Placental pericyte (primary cell): ENCODE results near the gene FBXW12. TPM values are rescaled to one million over a fixed set of nuclear protein-coding genes. Genes with fewer than 3 reads are reported as not detected.

Experiments used
- small RNA-seq: library from RNA; depleted of rRNA; stranded (forward); fragments of <200 nt; gene quantifications from one replicate; pipeline ENCODE3, GENCODE V24; 2012; ENCODE audit warnings: low replicate concordance
- total RNA-seq: library from RNA; depleted of rRNA; stranded (reverse); fragments of >200 nt; gene quantifications from 2 replicates; pipeline ENCODE4 v1.2.3, GENCODE V29; 2012

The FBXW12 gene, protein sequence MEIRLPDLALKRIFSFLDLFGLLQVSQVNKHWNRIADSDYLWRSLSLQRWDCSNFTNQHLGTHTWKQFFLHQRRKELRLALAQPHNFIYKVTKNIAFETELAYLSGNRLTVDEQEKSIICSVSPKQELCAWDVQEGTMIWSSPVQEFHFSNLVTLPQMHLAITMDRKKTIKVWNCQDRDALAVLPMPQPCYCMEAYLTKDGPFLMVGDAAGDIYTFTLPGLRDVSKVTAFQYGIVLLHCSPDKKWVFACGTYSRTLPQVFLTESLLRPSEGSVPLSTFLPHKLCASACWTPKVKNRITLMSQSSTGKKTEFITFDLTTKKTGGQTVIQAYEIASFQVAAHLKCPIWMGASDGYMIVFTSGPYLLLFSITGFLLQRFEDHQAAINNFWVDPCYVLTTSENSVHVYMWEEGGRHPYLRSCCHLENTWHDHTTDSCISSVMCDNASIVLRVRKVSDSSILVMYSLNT
- total RNA-seq = not detected in 2 replicates

DNA sequence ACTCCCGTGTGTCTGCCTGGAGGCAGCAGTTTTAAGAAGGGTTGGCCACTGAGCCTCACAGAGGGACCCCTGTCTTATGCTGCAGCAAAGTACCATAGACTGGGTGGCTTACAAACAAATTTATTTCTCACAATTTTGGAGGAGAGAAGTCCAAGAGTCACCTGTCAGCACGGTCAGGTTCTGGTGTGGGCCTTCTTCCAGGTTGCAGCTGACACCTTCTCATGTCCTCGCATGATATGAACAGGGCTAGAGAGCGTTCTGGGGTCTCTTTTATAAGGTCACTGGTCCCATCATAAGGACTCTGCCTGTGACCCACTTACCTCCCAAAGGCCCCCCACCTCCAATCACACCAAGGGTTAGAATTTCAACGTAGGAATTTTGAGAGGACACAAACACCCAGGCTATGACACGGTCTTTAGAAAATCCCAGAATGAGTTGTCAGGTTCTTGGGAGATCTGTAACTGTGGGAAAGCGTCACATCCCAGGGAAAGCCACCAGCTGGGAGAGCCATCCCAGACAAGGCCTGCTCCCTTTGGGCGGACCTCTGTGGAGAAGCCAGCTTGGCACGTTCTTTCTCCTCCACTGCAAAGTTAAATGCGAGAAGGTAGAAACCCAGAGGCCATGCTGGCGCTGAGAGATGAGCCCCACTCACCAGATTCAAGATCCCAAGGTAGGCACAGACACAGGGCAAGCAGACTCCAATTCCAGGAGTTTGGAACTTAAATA is at the start of gene FBXW12:
Gene FBXW12, plus strand, starts transcription at position 569 of the 726 bp plus-strand sequence. CDS start 549 bp downstream, outside the sequence.

DNA sequence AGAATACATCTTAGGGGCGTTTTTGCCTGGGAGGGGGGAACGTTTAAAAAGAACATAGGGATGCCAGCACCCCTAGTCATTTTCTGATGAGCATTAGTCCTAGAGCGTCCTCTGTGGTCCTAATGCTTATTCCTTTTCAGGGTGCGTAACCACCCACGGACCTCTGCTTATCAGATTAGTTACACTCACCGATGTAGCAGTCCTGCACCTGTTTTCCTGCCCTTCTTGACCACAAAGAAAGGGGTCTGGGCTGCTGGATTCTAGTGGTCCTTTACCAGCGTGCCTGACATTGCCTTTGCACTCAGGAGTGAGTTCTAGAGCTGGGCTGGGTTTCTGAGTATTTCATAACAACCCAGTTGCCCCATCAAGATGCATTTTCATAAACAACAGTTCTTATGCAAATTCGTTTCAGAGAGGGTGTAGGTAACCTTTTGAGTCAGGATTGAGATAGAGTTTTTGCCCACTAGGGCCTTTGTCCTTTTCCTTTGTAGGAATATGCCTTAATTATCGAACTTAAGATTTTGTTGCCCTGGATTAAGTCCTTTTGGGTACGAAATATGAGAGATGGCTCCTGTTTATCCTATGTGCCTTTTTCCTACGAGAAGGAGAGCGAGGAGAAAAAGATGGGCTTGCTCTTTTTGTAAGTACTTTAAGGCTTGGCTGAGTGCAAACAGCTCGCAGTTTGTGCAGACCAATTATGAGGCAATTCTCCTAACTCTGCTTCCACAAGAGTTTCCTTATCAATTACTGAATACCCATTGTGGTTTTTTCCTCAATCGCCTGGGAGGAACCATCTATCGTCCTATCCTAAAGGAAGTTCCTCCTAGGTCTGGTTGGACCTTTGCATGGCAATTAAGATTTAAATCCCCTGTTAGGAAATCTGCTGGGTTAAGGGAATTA is 38.4 kb upstream of the FBXW12 start, which contains the start of gene SPINK8:
Gene SPINK8, minus strand, starts transcription at position 316 of the 900 bp plus-strand sequence. CDS start 5,320 bp downstream, outside the sequence.

DNA sequence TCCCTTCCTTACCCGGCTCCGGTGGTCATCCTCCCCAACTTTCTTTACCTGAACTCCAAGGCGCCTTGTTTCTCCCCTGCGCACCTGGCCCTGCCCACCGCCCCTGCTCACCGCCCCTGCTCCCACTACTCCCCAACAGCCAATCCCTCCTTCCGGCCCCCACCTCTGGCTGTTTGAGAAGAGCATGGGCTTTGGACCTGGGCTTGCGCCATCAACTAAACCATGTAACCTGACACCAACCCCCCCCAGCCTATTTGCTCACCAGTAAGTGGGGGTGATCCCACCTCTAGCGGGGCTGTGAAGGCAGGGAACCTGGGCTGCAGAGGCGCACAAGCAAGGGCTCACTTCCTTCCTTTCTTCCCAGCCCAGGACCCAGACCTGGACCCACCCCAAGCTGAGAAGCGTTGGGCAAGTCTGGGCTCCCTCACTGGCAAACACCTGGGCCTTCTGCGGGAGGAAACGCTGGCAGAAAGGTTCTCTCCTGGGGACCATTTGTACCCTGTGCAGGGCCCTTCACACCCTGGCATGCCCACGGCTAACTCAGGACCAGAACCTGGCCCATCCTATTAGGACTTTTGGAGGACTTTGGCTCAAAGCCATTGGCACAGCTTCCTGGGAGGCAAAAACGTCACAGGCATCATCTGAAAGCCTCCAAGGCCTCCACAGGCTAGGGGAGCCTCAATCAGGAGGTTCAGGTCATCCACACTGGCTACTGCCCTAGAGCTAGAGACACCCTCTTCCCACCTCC is 58.1 kb downstream of the FBXW12 start, which contains the start of gene PLXNB1:
Gene PLXNB1, minus strand, starts transcription at position 127 of the 748 bp plus-strand sequence. CDS start 5,475 bp downstream, outside the sequence.

DNA sequence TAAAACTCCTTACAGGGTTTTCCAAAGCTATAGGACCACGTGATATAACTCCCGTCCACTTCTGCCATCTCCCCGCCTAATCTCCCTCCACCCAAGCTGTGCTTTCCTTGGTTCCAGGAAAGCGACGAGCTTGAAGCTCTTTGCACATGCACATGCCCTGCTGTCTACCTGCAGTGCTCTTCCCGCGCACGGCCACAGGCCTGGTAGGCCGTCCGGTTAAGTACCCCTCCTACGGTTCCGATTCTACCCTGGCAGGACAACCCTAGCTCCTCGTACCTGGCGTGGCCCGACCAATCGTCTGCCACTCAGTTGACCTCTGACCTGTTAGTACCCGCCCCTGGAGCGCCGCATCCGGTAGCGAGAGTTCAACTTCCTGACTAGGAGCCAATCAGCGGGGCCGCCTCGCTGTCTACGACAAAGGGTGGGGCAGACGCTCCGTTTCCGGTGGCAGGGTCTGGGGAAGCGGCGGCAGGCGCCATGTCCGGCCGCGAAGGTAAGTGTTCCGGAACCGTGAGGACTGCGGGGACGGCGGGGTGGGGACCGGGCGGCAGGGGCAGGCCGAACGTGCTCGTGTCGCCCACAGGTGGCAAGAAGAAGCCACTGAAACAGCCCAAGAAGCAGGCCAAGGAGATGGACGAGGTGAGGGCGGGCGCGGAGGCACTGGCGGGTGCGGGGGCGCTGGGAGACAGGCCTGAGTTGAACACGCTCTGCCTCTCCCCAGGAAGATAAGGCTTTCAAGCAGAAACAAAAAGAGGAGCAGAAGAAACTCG is 68.0 kb downstream of the FBXW12 start, which contains the start of the genes CCDC51 and TMA7:
Gene CCDC51, minus strand, starts transcription at position 300 of the 770 bp plus-strand sequence. CDS start 4,991 bp downstream, outside the sequence.
Gene TMA7, plus strand, starts transcription at position 438 of the 770 bp plus-strand sequence. Its CDS starts 40 bp downstream, at position 478.

Small RNA genes within 50 kb of the gene (small RNA-seq; reads per million reads assigned to genes)
- gene RN7SL321P = not detected

Other genes with a start within 250 kb of the FBXW12 start
- 3.7 and 32.4 TPM in 2 replicates for gene CDC25A, start 183.8 kb upstream of the FBXW12 start, total RNA-seq
- not detected in 2 replicates for gene CAMP, start 148.7 kb upstream of the FBXW12 start, total RNA-seq
- 5.0 and 5.7 TPM in 2 replicates for gene ZNF589, start 131.1 kb upstream of the FBXW12 start, total RNA-seq
- gene NME6, start 70.9 kb upstream of the FBXW12 start, total RNA-seq = 33.5 and 37.4 TPM in 2 replicates
- not detected in 2 replicates for gene SPINK8, start 38.6 kb upstream of the FBXW12 start, total RNA-seq
- gene PLXNB1, start 57.9 kb downstream of the FBXW12 start, total RNA-seq = 16.9 and 37.4 TPM in 2 replicates
- 15.3 and 17.1 TPM in 2 replicates for gene CCDC51, start 67.9 kb downstream of the FBXW12 start, total RNA-seq
- gene TMA7, start 68.0 kb downstream of the FBXW12 start, total RNA-seq = 108 and 139 TPM in 2 replicates
- 3.1 and 15.2 TPM in 2 replicates for gene ATRIP, start 74.5 kb downstream of the FBXW12 start, total RNA-seq
- 192 and 194 TPM in 2 replicates for gene SHISA5, start 132.0 kb downstream of the FBXW12 start, total RNA-seq
- gene PFKFB4, start 184.6 kb downstream of the FBXW12 start, total RNA-seq = 7.9 and 45.8 TPM in 2 replicates
- 2.2 and 25.1 TPM in 2 replicates for gene UCN2, start 191.6 kb downstream of the FBXW12 start, total RNA-seq
- 23.6 and 259 TPM in 2 replicates for gene COL7A1, start 223.1 kb downstream of the FBXW12 start, total RNA-seq
- 448 and 544 TPM in 2 replicates for gene UQCRC1, start 237.4 kb downstream of the FBXW12 start, total RNA-seq
- gene TMEM89, start 249.6 kb downstream of the FBXW12 start, total RNA-seq = not detected in 2 replicates